GM18873 (cell line): ENCODE results near the gene NEK11.

Source experiments
- ATAC-seq: cut with Tn5 transposase; IDR thresholded peaks from one replicate; pipeline ENCODE4 v1.9.1; 2021; ENCODE audit warnings: mild to moderate bottlenecking, moderate library complexity, moderate number of reproducible peaks; ENCODE audit not compliant: unreplicated experiment, low FRiP score

The NEK11 gene, protein sequence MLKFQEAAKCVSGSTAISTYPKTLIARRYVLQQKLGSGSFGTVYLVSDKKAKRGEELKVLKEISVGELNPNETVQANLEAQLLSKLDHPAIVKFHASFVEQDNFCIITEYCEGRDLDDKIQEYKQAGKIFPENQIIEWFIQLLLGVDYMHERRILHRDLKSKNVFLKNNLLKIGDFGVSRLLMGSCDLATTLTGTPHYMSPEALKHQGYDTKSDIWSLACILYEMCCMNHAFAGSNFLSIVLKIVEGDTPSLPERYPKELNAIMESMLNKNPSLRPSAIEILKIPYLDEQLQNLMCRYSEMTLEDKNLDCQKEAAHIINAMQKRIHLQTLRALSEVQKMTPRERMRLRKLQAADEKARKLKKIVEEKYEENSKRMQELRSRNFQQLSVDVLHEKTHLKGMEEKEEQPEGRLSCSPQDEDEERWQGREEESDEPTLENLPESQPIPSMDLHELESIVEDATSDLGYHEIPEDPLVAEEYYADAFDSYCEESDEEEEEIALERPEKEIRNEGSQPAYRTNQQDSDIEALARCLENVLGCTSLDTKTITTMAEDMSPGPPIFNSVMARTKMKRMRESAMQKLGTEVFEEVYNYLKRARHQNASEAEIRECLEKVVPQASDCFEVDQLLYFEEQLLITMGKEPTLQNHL

DNA sequence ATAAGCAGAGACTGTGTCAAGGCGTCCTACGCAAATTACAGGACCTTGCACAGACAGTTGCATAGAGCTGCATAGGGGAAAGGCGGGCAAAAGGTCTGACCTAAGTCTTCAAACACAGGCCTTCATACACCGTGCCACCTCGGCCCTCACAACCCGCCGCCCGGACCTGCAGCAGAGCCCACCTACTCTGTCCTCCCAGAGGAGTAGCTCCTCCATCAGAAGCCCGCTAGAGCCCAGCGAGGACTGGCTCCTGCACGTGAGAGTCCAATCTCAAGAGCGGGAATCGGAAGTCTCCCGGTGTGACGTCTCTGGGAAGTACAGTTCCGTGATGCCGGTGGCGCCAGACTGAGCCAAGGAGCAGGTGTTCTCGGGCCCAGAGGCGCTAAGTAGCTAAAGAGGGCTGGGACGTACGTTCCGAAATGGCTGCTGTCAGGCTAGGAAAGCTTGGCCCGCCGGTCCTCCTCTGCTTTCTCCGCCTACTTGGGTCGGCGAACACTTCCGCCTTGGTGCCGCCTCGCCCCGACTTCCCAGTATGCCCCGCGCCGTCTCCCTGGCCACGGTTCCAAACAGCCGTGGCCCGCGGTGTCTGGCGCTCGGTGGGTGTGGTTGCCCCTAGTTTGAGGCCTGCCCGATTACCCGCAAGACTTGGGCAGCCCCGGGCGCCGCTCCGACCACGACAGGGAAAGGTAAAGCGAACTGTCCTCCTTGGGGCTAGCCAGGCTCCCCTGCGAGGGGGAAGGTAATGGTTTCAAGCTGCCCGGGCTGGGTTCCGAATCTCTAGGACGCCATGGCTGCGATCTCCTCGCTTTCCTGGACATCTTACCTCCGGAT, at the start of gene NEK11, which contains the start of gene ASTE1:
Gene NEK11, plus strand, starts transcription at position 557 of the 831 bp plus-strand sequence. CDS start 2,832 bp downstream, outside the sequence.
Gene ASTE1, minus strand, starts transcription at position 505 of the 831 bp plus-strand sequence. CDS start 1,519 bp downstream, outside the sequence.
- ATAC-seq, result peak; percentile 95

DNA sequence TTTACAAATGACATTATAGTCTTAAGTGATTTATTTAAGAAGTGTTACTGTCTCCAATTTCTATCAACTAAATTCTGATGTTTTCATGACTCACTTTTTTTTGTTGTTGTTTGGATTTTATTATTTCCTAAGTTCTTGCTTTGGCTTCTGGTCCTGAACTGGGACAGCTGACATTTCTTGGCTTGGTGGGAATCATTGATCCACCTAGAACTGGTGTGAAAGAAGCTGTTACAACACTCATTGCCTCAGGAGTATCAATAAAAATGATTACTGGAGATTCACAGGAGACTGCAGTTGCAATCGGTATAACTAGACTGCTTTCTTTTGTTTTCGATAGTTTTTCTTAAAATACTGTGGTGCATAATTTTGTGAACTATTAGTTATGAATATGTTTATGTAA, 47.6 kb upstream of the NEK11 start:
- ATAC-seq, result no peak

DNA sequence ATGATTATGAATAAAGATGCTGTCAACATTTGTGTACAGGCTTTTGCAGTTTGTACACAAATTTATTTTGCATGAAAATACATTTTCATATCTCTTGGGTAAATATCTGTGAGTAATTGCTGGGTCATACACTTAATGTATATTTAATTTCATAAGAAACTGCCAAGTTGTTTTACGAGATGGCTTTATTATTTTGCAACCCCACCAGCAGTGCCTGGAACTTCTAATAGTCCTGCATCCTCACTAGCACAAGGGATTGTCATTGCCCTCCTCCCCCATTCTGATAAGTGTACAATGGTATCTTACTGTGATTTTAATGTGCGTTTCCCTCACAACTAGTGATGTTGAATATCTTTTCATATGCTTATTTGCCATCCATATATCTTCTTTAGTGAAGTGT, 45.2 kb upstream of the NEK11 start:
- no peak for ATAC-seq

DNA sequence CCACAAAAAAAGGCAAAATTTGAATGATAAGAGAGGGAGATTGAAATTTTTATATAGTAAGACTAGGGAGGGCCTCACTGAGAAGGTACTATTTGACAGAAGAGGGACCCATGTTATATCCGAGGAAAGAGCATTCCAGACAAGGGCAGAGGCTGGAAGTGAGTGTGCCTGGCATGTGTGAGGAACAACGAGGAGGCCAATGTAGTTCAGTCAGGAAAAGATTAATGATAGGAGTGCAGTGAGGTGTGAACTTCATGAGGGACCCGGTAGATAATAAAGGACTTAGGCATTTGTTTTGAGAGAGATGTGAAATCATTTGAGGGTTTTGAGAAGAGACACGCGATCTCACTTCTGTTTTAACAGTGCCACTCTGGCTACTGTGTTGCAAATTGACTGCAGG, 36.4 kb upstream of the NEK11 start:
- ATAC-seq, result no peak

DNA sequence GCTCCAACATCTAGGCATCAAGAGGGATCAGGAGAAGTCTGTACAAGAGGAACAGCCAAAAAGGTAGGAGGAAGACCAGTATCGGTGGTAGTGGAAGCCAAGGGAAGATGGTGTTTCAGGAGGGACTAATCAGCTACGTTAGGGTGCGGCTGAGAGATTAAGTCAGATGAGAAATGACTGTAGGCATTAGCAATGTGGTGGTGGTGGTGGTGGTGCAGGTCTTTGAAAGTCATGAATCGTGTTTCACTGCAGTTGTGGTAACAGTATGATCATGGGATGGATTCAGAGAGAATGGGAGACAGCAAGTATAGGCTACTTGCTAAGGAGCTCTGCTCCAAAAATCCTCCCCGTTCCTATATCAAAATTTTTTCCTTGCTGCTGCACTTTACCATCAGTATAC, 35.6 kb upstream of the NEK11 start:
- ATAC-seq, result no peak

DNA sequence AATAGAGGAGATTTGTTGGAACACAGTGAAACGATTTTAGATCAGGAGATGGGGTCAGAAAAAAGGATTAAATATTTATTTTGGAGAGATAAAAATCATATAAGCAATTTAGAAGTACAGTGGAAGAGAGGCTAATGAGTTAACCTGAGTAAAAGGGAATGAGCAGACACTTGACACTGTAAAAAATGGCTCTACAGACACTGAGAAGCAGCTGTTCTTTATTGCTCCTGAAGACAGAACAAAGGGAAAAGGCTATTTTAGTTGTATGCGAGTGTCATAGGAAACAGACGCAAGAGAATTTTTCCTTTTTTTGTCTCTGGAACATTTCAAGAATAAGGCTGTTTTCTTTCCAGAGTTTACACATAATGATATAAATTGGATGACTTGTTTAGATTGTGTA, 34.3 kb upstream of the NEK11 start:
- no peak for ATAC-seq

DNA sequence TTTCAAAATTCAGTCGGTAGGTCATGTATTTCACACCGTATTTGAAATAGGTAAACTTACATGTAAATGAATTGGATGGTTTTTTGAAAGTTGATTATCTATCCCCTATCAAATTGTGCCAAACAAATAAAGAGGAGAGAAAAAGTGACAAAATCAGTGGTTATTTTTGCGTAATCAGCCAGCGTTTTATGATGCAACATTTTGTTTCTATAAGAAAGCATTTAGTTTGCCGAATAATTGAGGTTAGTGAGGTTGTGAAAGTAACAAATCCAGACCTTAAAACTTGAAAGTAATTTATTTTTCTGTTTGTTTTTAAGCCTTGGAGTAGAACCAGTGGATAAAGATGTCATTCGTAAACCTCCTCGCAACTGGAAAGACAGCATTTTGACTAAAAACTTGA, 29.4 kb upstream of the NEK11 start:
- ATAC-seq, result no peak

DNA sequence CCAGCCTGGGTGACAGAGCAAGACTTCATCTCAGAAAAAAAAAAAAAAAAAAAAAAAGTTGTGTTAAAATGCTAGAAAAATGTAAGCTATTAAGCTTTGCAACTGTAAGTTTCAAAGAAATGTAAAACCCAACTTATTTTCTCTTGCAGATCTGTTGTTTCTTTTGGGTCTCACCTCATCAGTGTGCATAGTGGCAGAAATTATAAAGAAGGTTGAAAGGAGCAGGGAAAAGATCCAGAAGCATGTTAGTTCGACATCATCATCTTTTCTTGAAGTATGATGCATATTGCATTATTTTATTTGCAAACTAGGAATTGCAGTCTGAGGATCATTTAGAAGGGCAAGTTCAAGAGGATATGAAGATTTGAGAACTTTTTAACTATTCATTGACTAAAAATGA, 25.6 kb upstream of the NEK11 start:
- ATAC-seq, result no peak

DNA sequence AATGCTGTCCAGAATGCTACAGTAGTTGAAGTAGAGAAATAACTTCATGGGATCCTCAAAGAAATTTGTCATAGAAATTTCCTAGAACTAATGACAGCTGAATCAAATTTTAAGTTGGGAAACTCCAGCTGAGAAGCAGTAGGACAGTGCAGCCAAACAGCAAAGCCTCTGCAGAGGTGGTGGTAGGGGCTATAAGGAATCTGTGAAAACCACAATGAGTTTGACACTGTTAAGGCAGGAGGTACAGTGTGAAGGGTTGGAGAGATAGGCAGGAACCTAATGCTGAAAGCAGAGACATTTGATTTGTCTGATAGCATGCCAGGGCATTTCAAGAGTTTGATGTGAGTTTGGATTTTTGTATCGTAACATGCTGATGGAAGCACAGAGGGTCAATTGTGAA, 22.1 kb upstream of the NEK11 start:
- ATAC-seq, result no peak

DNA sequence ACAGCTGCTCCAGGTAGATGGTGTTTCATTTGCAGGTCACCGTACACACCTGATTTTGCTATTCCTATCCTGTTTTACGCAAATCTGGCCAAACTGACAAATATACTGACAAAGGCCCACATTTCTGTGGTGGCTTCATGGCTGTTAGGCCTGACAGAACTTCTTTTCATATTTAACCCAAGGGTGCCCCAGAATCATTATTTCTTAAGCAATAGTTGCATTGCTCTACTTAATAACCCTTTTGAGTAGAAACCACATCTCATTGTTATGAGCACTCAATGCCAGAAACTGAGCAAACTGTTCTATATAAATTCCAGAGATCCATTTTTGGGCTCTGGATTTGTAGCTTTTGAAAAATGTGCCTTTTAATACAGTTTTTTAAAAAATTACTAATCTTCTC, 19.4 kb upstream of the NEK11 start:
- ATAC-seq, result no peak

DNA sequence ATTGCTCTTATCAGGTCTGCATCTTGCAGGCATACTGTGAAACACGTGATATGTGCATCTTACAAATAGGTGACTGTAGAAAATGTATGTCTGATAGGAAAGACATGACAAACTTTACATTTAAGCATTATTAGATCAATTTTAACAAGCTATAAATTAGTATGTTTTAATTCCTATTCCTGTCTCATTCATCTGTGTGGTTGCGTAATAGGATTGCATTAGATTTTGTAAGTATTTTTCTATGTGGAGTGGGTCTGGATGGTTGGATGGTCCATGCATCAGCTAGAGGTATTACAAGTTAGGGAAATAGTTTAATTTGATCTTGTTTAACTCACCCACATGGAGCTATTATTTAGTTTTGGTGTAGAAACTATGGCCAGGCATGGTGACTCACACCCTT, 18.9 kb upstream of the NEK11 start:
- ATAC-seq, result no peak

DNA sequence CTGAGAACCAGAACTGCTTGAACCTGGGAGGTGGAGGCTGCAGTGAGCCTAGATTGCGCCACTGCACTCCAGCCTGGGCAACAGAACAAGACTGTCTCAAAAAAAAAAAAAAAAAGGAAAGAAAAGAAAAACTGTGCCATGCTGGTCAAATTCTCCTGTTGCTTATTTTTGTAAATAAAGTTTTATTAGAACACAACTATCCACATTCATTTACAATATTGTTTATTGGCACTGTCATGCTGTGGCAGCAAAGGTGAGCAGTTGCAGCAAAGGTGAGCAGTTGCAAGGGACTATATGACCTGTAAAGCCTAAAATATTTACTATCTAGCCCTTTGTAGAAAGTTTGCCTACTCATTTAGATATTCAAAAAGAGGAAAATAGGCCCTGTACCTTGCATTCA, 18.4 kb upstream of the NEK11 start:
- no peak for ATAC-seq

DNA sequence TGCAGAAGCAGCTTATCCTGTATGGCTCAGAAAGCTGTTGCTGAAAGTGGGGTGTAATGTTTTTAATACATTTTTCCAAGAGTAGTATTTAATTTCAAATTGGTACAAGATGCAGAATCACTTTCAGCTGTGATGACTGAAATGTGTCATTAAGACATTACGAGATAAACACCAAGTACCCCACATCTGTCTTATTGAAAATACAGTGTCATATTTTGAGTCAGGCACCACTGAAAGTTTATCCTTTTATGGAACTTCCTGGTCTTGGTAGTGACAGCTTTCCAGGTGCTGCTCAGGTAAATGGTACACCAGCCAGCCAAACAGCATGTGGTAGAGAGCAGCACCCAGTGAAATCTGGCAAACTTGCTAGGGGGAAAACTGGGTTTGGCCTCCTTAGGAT, 17.0 kb upstream of the NEK11 start:
- no peak for ATAC-seq

DNA sequence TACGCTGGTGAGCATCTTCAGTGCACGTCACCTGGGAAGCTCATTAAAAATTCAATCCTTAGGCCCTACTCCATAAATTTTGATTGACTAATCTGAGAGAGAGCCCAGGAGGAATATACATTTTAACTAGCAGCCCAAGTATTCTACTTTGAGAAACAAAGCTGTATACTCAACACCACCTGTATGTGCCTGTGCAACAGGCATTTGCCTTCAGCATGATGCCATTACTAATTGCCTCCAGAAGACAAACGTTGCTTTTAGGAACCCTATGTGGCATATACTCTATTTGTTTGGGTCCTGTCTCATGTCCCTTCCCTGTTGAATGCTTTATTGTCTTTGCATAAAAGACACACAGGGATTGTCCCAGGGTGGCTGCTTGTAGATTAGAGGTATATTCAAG, 7.7 kb upstream of the NEK11 start:
- ATAC-seq, result no peak

DNA sequence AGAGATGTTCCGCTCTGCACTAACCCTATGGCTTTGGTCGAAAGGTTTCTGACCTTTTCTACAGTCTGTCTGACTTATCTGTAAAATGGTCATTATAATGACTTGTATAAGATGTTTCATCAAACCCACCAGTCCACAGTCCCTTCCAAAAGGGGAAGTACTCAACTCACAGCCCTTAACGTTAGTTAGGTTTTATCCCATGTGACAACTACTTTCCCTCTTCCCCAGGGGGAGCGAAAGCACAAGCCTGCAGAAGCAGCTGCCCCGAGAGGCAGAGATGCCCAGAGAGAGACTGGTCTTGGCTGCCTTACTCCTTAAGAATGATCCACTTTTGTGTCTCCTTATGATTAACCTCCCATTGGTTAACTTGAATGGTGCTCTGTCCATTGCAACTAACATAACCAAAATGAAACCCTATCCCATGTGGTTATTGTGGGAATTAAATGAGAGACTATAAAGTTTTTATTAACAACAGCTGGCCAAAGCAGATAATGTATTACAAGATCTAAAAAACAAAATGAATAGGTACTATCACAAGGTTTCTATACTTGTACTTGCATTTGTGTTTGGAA, 6.5 kb upstream of the NEK11 start:
- no peak for ATAC-seq

DNA sequence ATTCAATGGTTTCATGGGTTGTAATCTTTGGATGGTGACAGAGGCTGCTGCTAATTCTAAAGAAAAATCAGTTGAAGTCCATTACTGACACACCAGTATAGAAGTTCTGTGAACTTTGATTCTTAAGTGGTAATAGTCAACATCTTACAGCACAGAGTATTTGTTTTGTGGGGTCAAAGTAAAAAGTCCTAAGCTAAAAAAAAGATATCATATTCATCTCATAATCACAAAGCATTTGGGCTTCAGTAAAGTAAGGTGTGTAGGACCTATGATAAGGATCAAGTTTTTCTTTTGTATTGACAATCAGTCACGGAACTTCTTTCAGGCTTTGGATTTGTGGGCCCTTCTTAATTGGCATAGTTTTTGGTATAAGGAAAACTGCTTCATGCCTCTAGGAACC, 1.1 kb upstream of the NEK11 start:
- no peak for ATAC-seq

DNA sequence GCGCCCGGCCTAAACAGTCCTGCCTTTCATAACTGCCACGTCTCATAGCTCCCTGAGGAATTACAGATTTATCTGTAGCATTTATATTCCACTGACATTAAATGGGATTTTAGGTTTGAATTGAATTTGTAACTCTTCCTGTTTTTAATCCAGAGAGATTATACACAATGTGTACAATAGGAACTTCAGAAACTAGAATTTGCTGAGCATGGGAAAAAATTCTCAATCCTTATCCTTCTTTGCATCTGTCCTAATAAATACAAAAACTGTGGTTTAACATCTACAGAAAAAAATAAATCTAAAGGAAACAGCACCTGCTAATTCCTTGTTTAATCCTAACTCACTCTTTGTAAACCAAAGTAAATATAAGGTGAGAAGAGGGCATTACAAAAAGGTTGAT, 2.2 kb downstream of the NEK11 start:
- ATAC-seq, result no peak

DNA sequence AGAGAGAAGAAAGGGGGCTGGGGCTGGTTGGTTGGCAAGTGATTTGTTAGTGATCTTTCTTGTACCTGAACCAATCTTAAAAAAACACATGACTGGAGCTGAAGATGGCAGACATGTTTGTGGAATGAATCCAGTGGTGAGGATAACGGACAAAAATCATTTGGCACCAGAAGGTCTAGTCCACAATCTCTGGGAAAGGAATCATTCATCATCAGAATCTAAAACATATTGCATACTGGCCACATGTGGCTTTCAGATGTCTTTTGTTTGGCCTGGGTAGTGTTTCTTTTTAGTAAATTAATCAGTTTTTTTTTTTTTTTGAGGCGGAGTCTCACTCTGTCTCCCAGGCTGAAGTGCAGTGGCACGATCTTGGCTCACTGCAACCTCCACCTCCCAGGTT, 5.0 kb downstream of the NEK11 start:
- no peak for ATAC-seq

DNA sequence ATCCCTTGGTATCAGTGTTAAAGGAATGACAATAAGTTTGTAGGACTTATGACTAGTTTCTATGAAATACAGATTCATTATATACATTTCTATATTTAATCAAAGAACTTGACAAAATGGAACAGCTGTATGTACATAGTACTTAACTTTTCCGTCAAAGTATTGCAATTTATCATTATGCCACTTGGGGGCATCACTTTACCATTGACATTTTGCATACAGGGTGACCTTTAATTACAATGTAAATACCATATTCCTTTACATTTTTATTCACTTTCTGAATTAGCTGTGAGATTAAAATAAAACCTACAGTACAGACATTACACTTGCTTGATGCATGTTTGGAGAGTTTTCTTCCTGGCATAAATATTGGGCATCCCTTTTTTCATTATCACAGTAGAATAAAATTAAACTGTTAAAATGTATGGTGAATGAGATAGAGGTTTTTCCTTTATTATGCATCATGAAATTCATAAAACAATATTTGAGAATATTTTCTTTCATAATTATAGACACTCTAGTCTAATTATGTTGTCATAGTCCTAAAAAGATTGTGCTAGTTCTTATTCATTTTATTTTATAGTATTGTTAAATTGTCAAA, 6.9 kb downstream of the NEK11 start:
- ATAC-seq, result no peak

DNA sequence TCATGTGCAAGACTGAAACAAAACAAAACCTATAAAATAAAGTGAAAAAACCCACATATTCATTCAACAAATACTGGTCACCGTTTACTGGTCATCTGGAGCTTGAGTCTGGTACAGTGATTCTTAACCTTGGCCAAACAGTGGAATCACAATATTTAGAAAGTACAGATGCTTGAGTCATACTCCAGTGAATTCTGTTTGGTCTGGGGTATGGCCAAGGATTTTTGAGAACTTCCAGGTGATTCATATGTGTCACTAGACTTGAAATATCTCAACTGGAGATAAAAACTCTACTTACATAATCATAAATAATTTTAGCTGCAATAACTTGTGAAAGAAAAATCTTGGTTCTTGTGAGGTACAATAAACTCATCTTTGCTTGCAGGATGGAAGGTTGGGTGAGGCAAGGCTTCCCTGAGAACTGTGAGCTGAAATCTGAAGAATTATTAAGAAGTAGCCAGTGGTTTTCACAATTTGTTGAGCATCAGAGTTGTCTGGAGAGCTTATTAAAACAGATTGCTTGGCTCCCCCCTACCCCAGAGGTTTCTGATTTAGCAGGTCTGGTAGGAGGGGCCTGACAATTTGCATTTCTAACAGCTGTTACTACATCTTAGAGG, 9.6 kb downstream of the NEK11 start:
- ATAC-seq, result no peak
